T-helper 2 cell treated with Interferon-gamma antibody and Interleukin-4, amounts not matched to agents 5 μg/mL and 100 μg/mL, for 36 hours (primary cell): ENCODE results near the gene DPM2.

Experiments used
- DNase-seq: peaks from one replicate; pipeline ENCODE4 v3.0.0; 2021; ENCODE audit warnings: low spot score
- H3K27ac Mint-ChIP-seq: one replicate; pipeline ENCODE4 v1.8.0; 2021; ENCODE audit warnings: mild to moderate bottlenecking, mixed read lengths
- H3K27me3 Mint-ChIP-seq: one replicate; pipeline ENCODE4 v1.8.0; 2021; ENCODE audit warnings: low read depth, mixed read lengths
- H3K36me3 Mint-ChIP-seq: one replicate; pipeline ENCODE4 v1.8.0; 2021; ENCODE audit warnings: low read depth, mixed read lengths
- H3K4me1 Mint-ChIP-seq: one replicate; pipeline ENCODE4 v1.8.0; 2021; ENCODE audit warnings: low read depth, mixed read lengths
- H3K4me3 Mint-ChIP-seq: one replicate; pipeline ENCODE4 v1.8.0; 2022; ENCODE audit warnings: mild to moderate bottlenecking, moderate library complexity, mixed read lengths
- H3K9me3 Mint-ChIP-seq: one replicate; pipeline ENCODE4 v1.8.0; 2021; ENCODE audit warnings: mixed read lengths

Gene DPM2

DNA sequence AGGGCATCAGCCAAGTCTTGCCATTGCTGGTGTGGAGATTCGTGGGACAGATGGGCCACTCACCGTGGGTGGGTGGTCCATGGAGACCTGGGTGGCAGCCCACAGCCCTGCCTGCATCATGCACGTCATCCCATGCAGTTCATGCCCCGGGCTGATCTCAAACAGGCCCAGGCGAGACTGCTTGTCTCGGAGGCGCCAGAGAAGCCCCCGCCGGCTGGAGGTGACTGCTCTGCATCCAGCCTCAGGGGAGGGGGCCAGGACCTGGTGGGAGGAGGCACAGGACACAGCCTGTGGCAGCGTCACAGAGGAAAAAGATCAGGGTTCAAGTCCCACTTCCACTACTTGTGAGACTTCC is 8.1 kb downstream of the DPM2 start:
- Mint-ChIP-seq H3K4me3 (peak overlapping the region; percentile 69), H3K9me3 (no peaks in the 10 kb centered on the region), H3K4me1 (peaks cover 25% of the 10 kb centered on the region), H3K27ac (no peak overlapping the region), H3K27me3 (peaks cover 27% of the 10 kb centered on the region), H3K36me3 (peaks cover 13% of the 10 kb centered on the region)
- no peak for DNase-seq

GRCh38 chr9:127928676-127929624 is 8.7 kb downstream of the DPM2 start:
- peaks cover 20% of the 10 kb centered on the region for H3K4me1 Mint-ChIP-seq
- H3K4me3 Mint-ChIP-seq: peak overlapping the region; percentile 69
- no peaks in the 10 kb centered on the region for H3K9me3 Mint-ChIP-seq
- no peak for DNase-seq
- peaks cover 9% of the 10 kb centered on the region for H3K36me3 Mint-ChIP-seq
- H3K27ac Mint-ChIP-seq: peak overlapping the region; percentile 13
- peaks cover 27% of the 10 kb centered on the region for H3K27me3 Mint-ChIP-seq

DNA sequence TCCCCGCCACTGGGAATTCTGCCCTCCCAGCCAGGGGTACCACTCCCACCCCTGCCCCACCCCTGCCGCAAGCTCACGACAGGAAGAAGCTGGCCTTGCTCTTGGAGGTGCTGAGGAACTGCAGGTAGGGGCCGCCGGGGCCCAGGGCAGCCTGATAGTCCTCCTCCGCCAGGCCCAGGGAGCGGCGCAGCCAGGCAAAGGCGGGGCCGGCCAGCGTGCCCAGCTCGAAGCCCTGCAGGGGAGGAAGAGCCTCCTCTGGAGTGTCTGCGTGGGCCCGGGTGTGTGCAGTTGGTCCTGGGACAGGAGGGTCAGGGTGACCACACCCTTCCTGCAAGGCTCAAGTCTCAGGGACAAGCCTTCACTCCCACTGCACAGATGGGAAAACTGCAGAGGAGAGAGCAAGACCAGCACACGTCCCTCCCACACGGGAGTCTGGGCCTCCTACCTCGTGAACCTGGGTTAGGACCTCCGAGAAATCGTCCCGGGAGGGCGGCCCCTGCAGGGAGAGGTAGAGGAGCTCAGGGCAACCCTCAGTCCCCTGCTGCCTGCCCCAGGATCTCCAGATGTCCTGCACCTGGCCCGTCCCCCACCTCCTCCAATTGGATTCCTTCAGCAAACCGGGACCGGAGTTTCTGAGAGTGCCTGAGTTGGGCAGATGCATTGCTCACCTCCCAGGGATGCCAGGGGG is 9.5 kb downstream of the DPM2 start:
- Mint-ChIP-seq H3K9me3 (no peaks in the 10 kb centered on the region), H3K4me3 (peak overlapping the region; percentile 47), H3K27me3 (peaks cover 32% of the 10 kb centered on the region), H3K36me3 (peaks cover 4% of the 10 kb centered on the region), H3K27ac (no peak overlapping the region), H3K4me1 (peaks cover 20% of the 10 kb centered on the region)
- DNase-seq: no peak

DNA sequence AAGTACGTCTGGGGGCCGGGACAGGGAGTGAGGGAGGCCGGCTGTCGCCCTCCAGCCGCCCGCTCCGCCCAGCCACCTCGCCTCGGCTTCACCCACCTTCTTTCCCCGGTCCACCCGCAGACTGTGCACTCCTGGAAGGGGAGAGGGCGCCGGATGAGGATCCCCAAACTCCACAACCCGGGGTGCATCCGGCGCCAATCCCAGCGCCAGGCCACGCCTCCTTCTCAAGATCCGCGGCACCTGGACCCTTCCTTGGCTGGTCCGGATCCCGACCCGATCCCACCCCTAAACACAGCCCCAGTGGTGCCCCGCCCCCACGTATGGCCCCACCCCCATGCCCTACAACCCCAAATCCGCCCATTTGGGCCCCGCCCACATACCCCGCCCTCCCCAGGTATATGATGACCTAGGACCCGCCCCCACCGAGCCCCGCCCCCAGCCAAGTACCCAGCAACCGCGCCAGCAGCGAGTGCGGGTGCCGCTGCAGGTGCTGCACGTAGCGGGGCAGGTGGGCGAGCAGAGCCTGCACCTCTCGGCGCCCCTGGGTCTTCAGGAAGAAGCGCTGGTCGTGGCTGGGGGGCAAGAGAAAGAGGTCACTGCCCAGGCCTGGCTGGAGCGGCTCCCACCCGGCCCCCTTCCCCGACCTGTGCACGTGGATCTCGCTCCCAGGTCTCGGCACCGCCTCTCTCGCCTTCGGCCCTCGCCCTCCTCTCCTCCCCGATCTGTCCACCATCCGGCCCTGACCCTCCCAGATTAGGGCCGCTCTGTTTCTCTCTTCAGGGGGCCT is 10.3 kb downstream of the DPM2 start:
- DNase-seq: no peak
- Mint-ChIP-seq H3K36me3 (no peaks in the 10 kb centered on the region), H3K27me3 (peaks cover 36% of the 10 kb centered on the region), H3K9me3 (no peaks in the 10 kb centered on the region), H3K27ac (no peak overlapping the region), H3K4me3 (peak overlapping the region; percentile 63), H3K4me1 (peaks cover 18% of the 10 kb centered on the region)

- DNase-seq: no peak
- Mint-ChIP-seq H3K27ac (no peak overlapping the region), H3K9me3 (no peaks in the 10 kb centered on the region), H3K36me3 (no peaks in the 10 kb centered on the region), H3K27me3 (peaks cover 39% of the 10 kb centered on the region), H3K4me3 (peak overlapping the region; percentile 63), H3K4me1 (peaks cover 21% of the 10 kb centered on the region)
Observed at GRCh38 chr9:127926906-127927200, 10.8 kb downstream of the DPM2 start.

- H3K4me1 Mint-ChIP-seq: peaks cover 20% of the 10 kb centered on the region
- no peak overlapping the region for H3K4me3 Mint-ChIP-seq
Observed at GRCh38 chr9:127925959-127926905, 11.4 kb downstream of the DPM2 start.

GRCh38 chr9:127924736-127925444 is 12.8 kb downstream of the DPM2 start:
- Mint-ChIP-seq H3K27ac (no peak overlapping the region), H3K36me3 (no peaks in the 10 kb centered on the region), H3K4me1 (peaks cover 13% of the 10 kb centered on the region), H3K9me3 (no peaks in the 10 kb centered on the region), H3K27me3 (peaks cover 37% of the 10 kb centered on the region), H3K4me3 (no peak overlapping the region)
- DNase-seq: no peak

More at GRCh38 chr9:127925959-127926905, 11.4 kb downstream of the DPM2 start:
- no peaks in the 10 kb centered on the region for H3K36me3 Mint-ChIP-seq
- no peak overlapping the region for H3K27ac Mint-ChIP-seq
- DNase-seq: no peak
- peaks cover 39% of the 10 kb centered on the region for H3K27me3 Mint-ChIP-seq
- no peaks in the 10 kb centered on the region for H3K9me3 Mint-ChIP-seq

DNA sequence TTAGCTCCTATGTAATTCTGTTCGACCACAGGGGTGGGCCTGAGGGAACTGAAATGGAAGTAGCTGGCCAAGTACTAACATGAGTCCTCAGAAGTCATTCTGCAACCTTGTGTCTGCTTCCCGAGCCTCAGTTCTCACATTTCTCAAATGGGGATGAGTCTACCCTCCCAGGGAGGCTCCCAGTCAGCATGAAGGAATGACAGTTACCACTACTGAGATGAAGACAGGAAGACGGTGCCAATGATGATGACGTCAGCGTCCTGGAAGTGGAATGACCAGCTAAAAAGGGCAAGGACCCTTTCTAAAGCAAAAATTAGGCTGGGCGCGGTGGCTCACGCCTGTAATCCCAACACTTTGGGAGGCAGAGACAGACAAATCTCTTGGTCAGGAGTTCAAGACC is 13.9 kb downstream of the DPM2 start:
- no peak for DNase-seq
- Mint-ChIP-seq H3K4me3 (no peak overlapping the region), H3K36me3 (no peaks in the 10 kb centered on the region), H3K27ac (no peak overlapping the region), H3K9me3 (no peaks in the 10 kb centered on the region), H3K27me3 (peaks cover 32% of the 10 kb centered on the region), H3K4me1 (peaks cover 20% of the 10 kb centered on the region)

- Mint-ChIP-seq H3K27ac (no peak overlapping the region), H3K4me1 (peaks cover 24% of the 10 kb centered on the region), H3K27me3 (peaks cover 27% of the 10 kb centered on the region), H3K36me3 (no peaks in the 10 kb centered on the region), H3K9me3 (no peaks in the 10 kb centered on the region), H3K4me3 (no peak overlapping the region)
- DNase-seq: no peak
Observed at GRCh38 chr9:127923046-127923445, 14.6 kb downstream of the DPM2 start.

DNA sequence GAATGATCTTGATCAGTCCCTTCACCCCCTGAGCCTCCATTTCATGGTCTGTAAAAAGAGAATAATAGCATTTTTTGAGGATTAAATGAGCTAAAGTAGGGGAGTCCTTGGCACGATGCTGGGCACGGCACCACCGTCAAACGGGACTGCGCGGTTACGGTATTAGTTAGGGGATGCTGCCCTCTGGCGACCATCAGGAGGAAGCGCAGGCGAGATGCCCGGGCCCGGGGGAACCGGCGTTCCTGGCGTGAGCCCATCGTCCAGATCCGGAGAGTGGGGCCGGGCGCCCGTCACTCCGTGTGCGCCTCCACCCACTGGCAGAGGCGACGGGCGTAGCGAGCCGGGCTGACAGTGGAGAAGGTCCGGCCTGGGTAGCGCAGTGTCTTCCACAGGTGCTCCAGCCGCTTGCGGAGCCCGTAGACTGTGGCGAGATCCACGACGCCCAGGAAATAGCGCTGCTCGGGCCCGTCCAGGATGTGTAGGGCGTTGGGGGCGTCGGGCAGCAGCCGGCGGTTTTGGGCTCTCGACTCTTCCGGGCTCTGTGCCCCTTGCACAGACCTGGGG is 16.0 kb downstream of the DPM2 start:
- Mint-ChIP-seq H3K4me1 (peaks cover 31% of the 10 kb centered on the region), H3K4me3 (peak overlapping the region; percentile 60), H3K9me3 (no peaks in the 10 kb centered on the region), H3K27ac (no peak overlapping the region), H3K27me3 (peaks cover 27% of the 10 kb centered on the region), H3K36me3 (no peaks in the 10 kb centered on the region)
- peak; percentile 71 for DNase-seq

GRCh38 chr9:127920794-127921193 is 16.9 kb downstream of the DPM2 start:
- no peak for DNase-seq
- Mint-ChIP-seq H3K4me3 (no peak overlapping the region), H3K36me3 (no peaks in the 10 kb centered on the region), H3K4me1 (peaks cover 34% of the 10 kb centered on the region), H3K27ac (no peak overlapping the region), H3K27me3 (peaks cover 21% of the 10 kb centered on the region), H3K9me3 (no peaks in the 10 kb centered on the region)

DNA sequence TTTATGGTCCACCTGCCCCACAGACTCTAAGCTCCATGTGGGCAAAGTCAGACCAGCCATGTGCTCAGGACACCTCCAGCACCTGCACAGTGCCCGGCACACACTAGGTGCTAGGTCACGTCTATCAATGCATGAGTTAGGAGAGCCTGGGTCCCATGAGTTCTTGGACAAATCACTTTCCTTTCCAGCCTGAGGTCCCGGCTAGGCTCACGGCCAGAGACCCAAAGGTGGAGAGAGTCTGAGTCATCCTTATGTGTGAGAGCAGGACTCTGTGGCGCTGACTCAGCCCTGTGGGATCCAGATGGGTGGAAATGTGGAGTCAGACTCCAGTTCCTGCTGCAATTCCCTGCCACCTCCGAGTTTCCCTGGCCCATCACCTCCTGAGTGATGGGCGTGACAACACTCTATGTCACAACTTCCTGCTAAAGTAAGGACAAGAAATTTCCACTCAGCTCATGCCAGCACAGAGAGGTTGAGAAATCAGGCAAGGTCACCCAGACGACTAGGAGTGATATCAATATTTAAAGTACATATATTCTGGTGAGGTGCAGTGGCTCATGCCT is 18.3 kb downstream of the DPM2 start:
- Mint-ChIP-seq H3K36me3 (no peaks in the 10 kb centered on the region), H3K9me3 (no peaks in the 10 kb centered on the region), H3K4me1 (peaks cover 43% of the 10 kb centered on the region)

More for the DNA sequence above, 18.3 kb downstream of the DPM2 start:
- no peak for DNase-seq
- no peak overlapping the region for H3K4me3 Mint-ChIP-seq
- H3K27ac Mint-ChIP-seq: no peak overlapping the region
- peaks cover 12% of the 10 kb centered on the region for H3K27me3 Mint-ChIP-seq
